Body of pancreas (tissue), 4 donors: ENCODE measurements around the gene PALM.

Source experiments
- CTCF ChIP-seq, 7 experiments: fragments of 450-650 bp in 4 of 7; fragments of 200-600 bp in 3 of 7; sonication (generic) in 3 of 7; IDR thresholded peaks; one replicate each; pipeline ENCODE4 v1.5.1; 2016 to 2019; ENCODE audit warnings: antibody characterized with exemption in 7 of 7
- POLR2A ChIP-seq, 3 donors: fragments of 450-650 bp; IDR thresholded peaks; one replicate each; pipeline ENCODE4 v1.6.1; 2016; ENCODE audit warnings: antibody characterized with exemption in 3 of 3, mild to moderate bottlenecking in 2 of 3

GRCh38 chr19:780935-781334, 72.2 kb downstream of the PALM start:
- TF ChIP-seq CTCF (IDR thresholded peaks at IDR 0.05) (no peak), POLR2A (IDR thresholded peaks at IDR 0.05) (no peak)
